ENCODE measurements around the gene NCOR1. TPM values are rescaled to one million over a fixed set of nuclear protein-coding genes. Genes with fewer than 3 reads are reported as not detected.

Gene NCOR1
- total and polyA plus RNA-seq, 2 of the 13 experiments (the other 11 are each of a cell fraction or from before 2014, with no cell fraction given), result 57.0 to 71.7 TPM

GRCh38 chr17:16215273-16215964 is at the start of gene NCOR1 (continued):
- peak; percentile 79 for TF ChIP-seq ZNF574 (CRISPR knock-in tag; IDR thresholded peaks at IDR 0.05)
- no peak for TF ChIP-seq ZSCAN22 (CRISPR knock-in tag; IDR thresholded peaks at IDR 0.05)
- no peak for TF ChIP-seq RAD51 (IDR thresholded peaks at IDR 0.05; ENCODE audit: borderline replicate concordance)
- peak; percentile 81 for TF ChIP-seq ARNT2 (CRISPR knock-in tag; IDR thresholded peaks at IDR 0.05; ENCODE audit: low read depth)
- TF ChIP-seq ZNF331 (CRISPR knock-in tag; IDR thresholded peaks at IDR 0.05), result peak; percentile 72
- TF ChIP-seq ZNF441 (CRISPR knock-in tag; IDR thresholded peaks at IDR 0.05; ENCODE audit: borderline replicate concordance), result peak; percentile 61; the same call in 1 of the 2 replicates
- TF ChIP-seq ZNF597 (CRISPR knock-in tag; IDR thresholded peaks at IDR 0.05), result no peak
- TF ChIP-seq ZNF101 (CRISPR knock-in tag; IDR thresholded peaks at IDR 0.05; ENCODE audit: borderline replicate concordance, low read depth), result no peak
- TF ChIP-seq, protein P1, sequence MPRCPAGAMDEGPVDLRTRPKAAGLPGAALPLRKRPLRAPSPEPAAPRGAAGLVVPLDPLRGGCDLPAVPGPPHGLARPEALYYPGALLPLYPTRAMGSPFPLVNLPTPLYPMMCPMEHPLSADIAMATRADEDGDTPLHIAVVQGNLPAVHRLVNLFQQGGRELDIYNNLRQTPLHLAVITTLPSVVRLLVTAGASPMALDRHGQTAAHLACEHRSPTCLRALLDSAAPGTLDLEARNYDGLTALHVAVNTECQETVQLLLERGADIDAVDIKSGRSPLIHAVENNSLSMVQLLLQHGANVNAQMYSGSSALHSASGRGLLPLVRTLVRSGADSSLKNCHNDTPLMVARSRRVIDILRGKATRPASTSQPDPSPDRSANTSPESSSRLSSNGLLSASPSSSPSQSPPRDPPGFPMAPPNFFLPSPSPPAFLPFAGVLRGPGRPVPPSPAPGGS (CRISPR knock-in tag; IDR thresholded peaks at IDR 0.05), result no peak
- peak; percentile 56; the same call in 1 of the 2 replicates for TF ChIP-seq ZFP1 (CRISPR knock-in tag; IDR thresholded peaks at IDR 0.05)
- TF ChIP-seq ZNF670 (CRISPR knock-in tag; IDR thresholded peaks at IDR 0.05; ENCODE audit: borderline replicate concordance), result peak; percentile 42; the same call in 1 of the 2 replicates
- peak; percentile 30 for TF ChIP-seq SKI (IDR thresholded peaks at IDR 0.05; ENCODE audit: partially characterized antibody)
- peak; percentile 66 for TF ChIP-seq THAP11 (CRISPR knock-in tag; IDR thresholded peaks at IDR 0.05)
- no peak for TF ChIP-seq SMYD3 (CRISPR knock-in tag; IDR thresholded peaks at IDR 0.05)
- peak; percentile 33; the same call in 1 of the 2 replicates for TF ChIP-seq THRA (CRISPR knock-in tag; IDR thresholded peaks at IDR 0.05; ENCODE audit: borderline replicate concordance)
- TF ChIP-seq RBFOX2 (IDR thresholded peaks at IDR 0.05; ENCODE audit: low read depth, low read length), result peak; percentile 98
- no peak for TF ChIP-seq ZNF251 (CRISPR knock-in tag; IDR thresholded peaks at IDR 0.05)
- TF ChIP-seq ZNF720 (CRISPR knock-in tag; IDR thresholded peaks at IDR 0.05), result no peak
- TF ChIP-seq ZSCAN20 (CRISPR knock-in tag; IDR thresholded peaks at IDR 0.05; ENCODE audit: borderline replicate concordance), result no peak; the same call in 1 of the 2 replicates
- TF ChIP-seq, protein P2, sequence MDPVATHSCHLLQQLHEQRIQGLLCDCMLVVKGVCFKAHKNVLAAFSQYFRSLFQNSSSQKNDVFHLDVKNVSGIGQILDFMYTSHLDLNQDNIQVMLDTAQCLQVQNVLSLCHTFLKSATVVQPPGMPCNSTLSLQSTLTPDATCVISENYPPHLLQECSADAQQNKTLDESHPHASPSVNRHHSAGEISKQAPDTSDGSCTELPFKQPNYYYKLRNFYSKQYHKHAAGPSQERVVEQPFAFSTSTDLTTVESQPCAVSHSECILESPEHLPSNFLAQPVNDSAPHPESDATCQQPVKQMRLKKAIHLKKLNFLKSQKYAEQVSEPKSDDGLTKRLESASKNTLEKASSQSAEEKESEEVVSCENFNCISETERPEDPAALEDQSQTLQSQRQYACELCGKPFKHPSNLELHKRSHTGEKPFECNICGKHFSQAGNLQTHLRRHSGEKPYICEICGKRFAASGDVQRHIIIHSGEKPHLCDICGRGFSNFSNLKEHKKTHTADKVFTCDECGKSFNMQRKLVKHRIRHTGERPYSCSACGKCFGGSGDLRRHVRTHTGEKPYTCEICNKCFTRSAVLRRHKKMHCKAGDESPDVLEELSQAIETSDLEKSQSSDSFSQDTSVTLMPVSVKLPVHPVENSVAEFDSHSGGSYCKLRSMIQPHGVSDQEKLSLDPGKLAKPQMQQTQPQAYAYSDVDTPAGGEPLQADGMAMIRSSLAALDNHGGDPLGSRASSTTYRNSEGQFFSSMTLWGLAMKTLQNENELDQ (CRISPR knock-in tag; IDR thresholded peaks at IDR 0.05; ENCODE audit: borderline replicate concordance), result no peak; the same call in 1 of the 2 replicates
- no peak for TF ChIP-seq HHEX (CRISPR knock-in tag; IDR thresholded peaks at IDR 0.05)
- TF ChIP-seq REL (CRISPR knock-in tag; conservative IDR thresholded peaks at IDR 0.05), result peak; percentile 77; the same call in 1 of the 2 replicates
